Thymus (tissue), 11 donors: ENCODE results near the gene FAM107A. TPM values are rescaled to one million over a fixed set of nuclear protein-coding genes. Genes with fewer than 3 reads are reported as not detected.
A peak's percentile ranks its signal among the peaks of the same experiment; 100 is the strongest.

ENCODE experiments used
- DNase-seq, 9 donors: peaks; one replicate each; pipeline ENCODE4 v3.0.0-alpha.2; 2013; ENCODE audit warnings: low spot score in 9 of 9, low read depth in 6 of 9, missing footprints in 1 of 9
- H3K27ac ChIP-seq, 2 donors: one replicate each; pipeline ENCODE4 v1.5.1; 2013; ENCODE audit warnings: control low read depth in 1 of 2, low read depth in 1 of 2, low read length in 1 of 2, mild to moderate bottlenecking in 1 of 2, moderate library complexity in 1 of 2
- H3K27me3 ChIP-seq, 2 donors: one replicate each; pipeline ENCODE4 v1.5.1; 2013; ENCODE audit warnings: low read length in 1 of 2; ENCODE audit not compliant: control insufficient read depth in 2 of 2, insufficient read depth in 1 of 2
- H3K36me3 ChIP-seq, 2 donors: one replicate each; pipeline ENCODE4 v1.5.1; 2013; ENCODE audit warnings: low read length in 1 of 2, mild to moderate bottlenecking in 1 of 2, moderate library complexity in 1 of 2; ENCODE audit not compliant: control insufficient read depth in 2 of 2, insufficient read depth in 2 of 2
- H3K4me1 ChIP-seq, 2 donors: one replicate each; pipeline ENCODE4 v1.5.1; 2013; ENCODE audit warnings: low read length in 2 of 2; ENCODE audit not compliant: control insufficient read depth in 2 of 2, insufficient read depth in 2 of 2
- H3K4me3 ChIP-seq, 2 donors: one replicate each; pipeline ENCODE4 v1.5.1; 2013; ENCODE audit warnings: low read length in 2 of 2, control low read depth in 1 of 2, mild to moderate bottlenecking in 1 of 2
- H3K9me3 ChIP-seq, 2 donors: one replicate each; pipeline ENCODE4 v1.5.1; 2013; ENCODE audit warnings: low read length in 1 of 2, mild to moderate bottlenecking in 1 of 2; ENCODE audit not compliant: control insufficient read depth in 2 of 2, insufficient read depth in 1 of 2
- WGBS: extraction: QIAGEN DNeasy Blood & Tissue Kit; methylation state at CpG from one replicate; pipeline ENCODE4 v1.1.7; 2013; 5-methylcytosine and 5-hydroxymethylcytosine counted together
- polyA plus RNA-seq: library from polyadenylated mRNA; stranded (reverse); fragments of 200-250 nt; gene quantifications from one replicate; pipeline ENCODE4 v1.2.3, GENCODE V29; 2013
- total RNA-seq: library from RNA; stranded (reverse); fragments of 120-200 nt; gene quantifications from one replicate; pipeline ENCODE4 v1.2.4, GENCODE V29; 2013
- donor health status: healthy.

Gene FAM107A
- total and polyA plus RNA-seq, 2 donors, result 7.9 to 63.9 TPM

GRCh38 chr3:58585005-58585786 lies 8.0 kb upstream of the FAM107A start:
- Histone ChIP-seq H3K27ac (peak overlapping the region; percentile 47 to 76), H3K27me3 (peaks cover 27 to 55% of the 10 kb centered on the region in 2 donors), H3K9me3 (peaks cover 0 to 3% of the 10 kb centered on the region in 2 donors), H3K36me3 (no peaks in the 10 kb centered on the region), H3K4me1 (peaks cover 2 to 17% of the 10 kb centered on the region in 2 donors), H3K4me3 (peak overlapping the region; percentile 38 to 39)
- DNase-seq, result peak in 4 of 9 donors; percentile 13 to 47 (median 28)
- WGBS, result 7% methylated on average over 46 of the region's 46 CpGs

- peaks cover 27 to 55% of the 10 kb centered on the region in 2 donors for H3K27me3 ChIP-seq
- no peak for DNase-seq
- peaks cover 0 to 3% of the 10 kb centered on the region in 2 donors for H3K9me3 ChIP-seq
- H3K4me1 ChIP-seq, result peaks cover 2 to 17% of the 10 kb centered on the region in 2 donors
- no peak overlapping the region for H3K27ac ChIP-seq
- 44% methylated on average over 10 of the region's 10 CpGs for WGBS
- H3K4me3 ChIP-seq, result peak overlapping the region; percentile 38 to 39
- no peaks in the 10 kb centered on the region for H3K36me3 ChIP-seq
Observed at GRCh38 chr3:58584690-58585004, 7.5 kb upstream of the FAM107A start.

- Histone ChIP-seq H3K9me3 (no peaks in the 10 kb centered on the region), H3K27me3 (peaks cover 16 to 39% of the 10 kb centered on the region in 2 donors), H3K4me3 (no peak overlapping the region), H3K36me3 (no peaks in the 10 kb centered on the region), H3K4me1 (peaks cover 2 to 20% of the 10 kb centered on the region in 2 donors), H3K27ac (peak overlapping the region in 1 of 2 donors; percentile 10)
- 57% methylated on average over 11 of the region's 11 CpGs for WGBS
- peak in 8 of 9 donors; percentile 26 to 81 (median 51) for DNase-seq
Observed at GRCh38 chr3:58581328-58582091, 4.3 kb upstream of the FAM107A start.

GRCh38 chr3:58580826-58581327 lies 3.7 kb upstream of the FAM107A start:
- no peak for DNase-seq
- H3K27me3 ChIP-seq, result peaks cover 10 to 39% of the 10 kb centered on the region in 2 donors
- WGBS, result 91% methylated on average over 4 of the region's 4 CpGs
- H3K4me3 ChIP-seq, result no peak overlapping the region
- no peaks in the 10 kb centered on the region for H3K9me3 ChIP-seq
- no peaks in the 10 kb centered on the region for H3K36me3 ChIP-seq
- peak overlapping the region in 1 of 2 donors; percentile 10 for H3K27ac ChIP-seq
- peaks cover 2 to 20% of the 10 kb centered on the region in 2 donors for H3K4me1 ChIP-seq

GRCh38 chr3:58578873-58579272 lies 1.7 kb upstream of the FAM107A start:
- H3K27me3 ChIP-seq, result peaks cover 0 to 25% of the 10 kb centered on the region in 2 donors
- WGBS, result 96% methylated on average over 5 of the region's 5 CpGs
- H3K36me3 ChIP-seq, result no peaks in the 10 kb centered on the region
- H3K27ac ChIP-seq, result no peak overlapping the region
- no peaks in the 10 kb centered on the region for H3K9me3 ChIP-seq
- no peak overlapping the region for H3K4me3 ChIP-seq
- peaks cover 2 to 18% of the 10 kb centered on the region in 2 donors for H3K4me1 ChIP-seq
- DNase-seq, result no peak

- H3K27ac ChIP-seq, result no peak overlapping the region
- DNase-seq, result no peak
- H3K27me3 ChIP-seq, result peaks cover 0 to 22% of the 10 kb centered on the region in 2 donors
- no peaks in the 10 kb centered on the region for H3K9me3 ChIP-seq
- 78% methylated on average over 6 of the region's 6 CpGs for WGBS
- peaks cover 2 to 13% of the 10 kb centered on the region in 2 donors for H3K4me1 ChIP-seq
- H3K4me3 ChIP-seq, result no peak overlapping the region
- H3K36me3 ChIP-seq, result no peaks in the 10 kb centered on the region
Observed at GRCh38 chr3:58576716-58577115, 475 bp downstream of the FAM107A start.

- WGBS, result 64% methylated on average over 8 of the region's 8 CpGs
- peaks cover under 1 to 7% of the 10 kb centered on the region in 2 donors for H3K4me1 ChIP-seq
Observed at GRCh38 chr3:58575971-58576652, 1.1 kb downstream of the FAM107A start.

GRCh38 chr3:58574682-58575081 lies 2.5 kb downstream of the FAM107A start:
- Histone ChIP-seq H3K4me1 (peaks cover 0 to 3% of the 10 kb centered on the region in 2 donors), H3K9me3 (no peaks in the 10 kb centered on the region), H3K4me3 (no peak overlapping the region), H3K27me3 (peaks cover 0 to 22% of the 10 kb centered on the region in 2 donors), H3K36me3 (no peaks in the 10 kb centered on the region), H3K27ac (no peak overlapping the region)
- WGBS, result 93% methylated on average over 4 of the region's 4 CpGs
- DNase-seq, result no peak

More at GRCh38 chr3:58575971-58576652, 1.1 kb downstream of the FAM107A start:
- DNase-seq, result no peak
- Histone ChIP-seq H3K27ac (no peak overlapping the region), H3K4me3 (no peak overlapping the region), H3K9me3 (no peaks in the 10 kb centered on the region), H3K27me3 (peaks cover 0 to 22% of the 10 kb centered on the region in 2 donors), H3K36me3 (no peaks in the 10 kb centered on the region)
